GM06990 (cell line): ENCODE results near the gene DMBT1.

Experiments
- DNase-seq: peaks from one replicate; pipeline ENCODE4 v3.0.0-alpha.2; 2011; ENCODE audit not compliant: insufficient read length; ENCODE audit errors: extremely low read depth
- H3K27me3 ChIP-seq: replicated peaks from 2 replicates; pipeline ENCODE4 v1.6.0; 2011; ENCODE audit warnings: low read length; ENCODE audit not compliant: control insufficient read depth, insufficient read depth
- H3K36me3 ChIP-seq: 2 replicates; pipeline ENCODE4 v1.5.1; 2011; ENCODE audit warnings: low read length; ENCODE audit not compliant: control insufficient read depth, insufficient read depth
- H3K4me3 ChIP-seq: replicated peaks from 2 replicates; pipeline ENCODE4 v1.5.1; 2011; ENCODE audit warnings: low read depth, mild to moderate bottlenecking, control low read depth, low read length
- CTCF ChIP-seq: IDR thresholded peaks from 2 replicates; pipeline ENCODE4 v1.5.1; 2011; ENCODE audit warnings: low read length, control low read depth, mild to moderate bottlenecking, inconsistent platforms; ENCODE audit not compliant: insufficient read depth, poor library complexity, severe bottlenecking

Gene DMBT1

GRCh38 chr10:122559228-122559627 lies 1.3 kb upstream of the DMBT1 start:
- no peak for TF ChIP-seq CTCF
- H3K27me3 ChIP-seq, result no peaks in the 10 kb centered on the region; the same call in 1 of the 2 replicates
- no peak for DNase-seq
- H3K4me3 ChIP-seq, result no peak overlapping the region
- no peaks in the 10 kb centered on the region for H3K36me3 ChIP-seq

- no peaks in the 10 kb centered on the region for H3K36me3 ChIP-seq
- no peaks in the 10 kb centered on the region; the same call in 1 of the 2 replicates for H3K27me3 ChIP-seq
- no peak overlapping the region for H3K4me3 ChIP-seq
- no peak for DNase-seq
- TF ChIP-seq CTCF, result no peak
These were observed 658 bp downstream of the DMBT1 start for GRCh38 chr10:122561212-122561611.

GRCh38 chr10:122561792-122562191 lies 1.2 kb downstream of the DMBT1 start:
- Histone ChIP-seq H3K36me3 (no peaks in the 10 kb centered on the region), H3K4me3 (no peak overlapping the region), H3K27me3 (no peaks in the 10 kb centered on the region; the same call in 1 of the 2 replicates)
- no peak for TF ChIP-seq CTCF
- DNase-seq, result no peak

- no peak overlapping the region for H3K4me3 ChIP-seq
- H3K27me3 ChIP-seq, result no peaks in the 10 kb centered on the region; the same call in 1 of the 2 replicates
- no peak for TF ChIP-seq CTCF
- no peak for DNase-seq
- no peaks in the 10 kb centered on the region for H3K36me3 ChIP-seq
These were observed 4.4 kb downstream of the DMBT1 start for GRCh38 chr10:122564980-122565379.

- Histone ChIP-seq H3K36me3 (no peaks in the 10 kb centered on the region), H3K27me3 (no peaks in the 10 kb centered on the region; the same call in 1 of the 2 replicates), H3K4me3 (no peak overlapping the region)
- DNase-seq, result no peak
- peak; percentile 73 for TF ChIP-seq CTCF
These were observed 5.2 kb downstream of the DMBT1 start for GRCh38 chr10:122565766-122566206.

- no peak for TF ChIP-seq CTCF
- DNase-seq, result no peak
- H3K36me3 ChIP-seq, result no peaks in the 10 kb centered on the region
- no peak overlapping the region for H3K4me3 ChIP-seq
- no peaks in the 10 kb centered on the region; the same call in 1 of the 2 replicates for H3K27me3 ChIP-seq
These were observed 6.1 kb downstream of the DMBT1 start for GRCh38 chr10:122566632-122567031.
